ENCODE data around the gene KCNG2.

KCNG2 gene

GRCh38 chr18:79769698-79770500 lies 27.8 kb upstream of the KCNG2 start:
- DNase-seq: no peak

GRCh38 chr18:79770501-79770815 lies 27.3 kb upstream of the KCNG2 start:
- DNase-seq: no peak

- DNase-seq: no peak
Measured at GRCh38 chr18:79770826-79771225, 26.9 kb upstream of the KCNG2 start.

GRCh38 chr18:79771446-79772107 lies 26.2 kb upstream of the KCNG2 start:
- no peak for DNase-seq

GRCh38 chr18:79772108-79772864 lies 25.5 kb upstream of the KCNG2 start:
- DNase-seq: no peak

GRCh38 chr18:79772865-79773696 lies 24.7 kb upstream of the KCNG2 start:
- no peak for DNase-seq

- no peak for DNase-seq
Measured at GRCh38 chr18:79774111-79774510, 23.6 kb upstream of the KCNG2 start.

GRCh38 chr18:79775441-79776221 lies 22.1 kb upstream of the KCNG2 start:
- DNase-seq: no peak

GRCh38 chr18:79776674-79777073 lies 21.1 kb upstream of the KCNG2 start:
- no peak for DNase-seq

GRCh38 chr18:79778291-79778791 lies 19.4 kb upstream of the KCNG2 start:
- DNase-seq: no peak

- no peak for DNase-seq
Measured at GRCh38 chr18:79779021-79779699, 18.6 kb upstream of the KCNG2 start.

GRCh38 chr18:79779700-79780190 lies 18.0 kb upstream of the KCNG2 start:
- DNase-seq: no peak

- DNase-seq: no peak
Measured at GRCh38 chr18:79780547-79780946, 17.2 kb upstream of the KCNG2 start.

- no peak for DNase-seq
Measured at GRCh38 chr18:79781331-79781941, 16.3 kb upstream of the KCNG2 start.

GRCh38 chr18:79782566-79783308 lies 15.0 kb upstream of the KCNG2 start:
- peak; percentile 76 for DNase-seq

- peak; percentile 81 for DNase-seq
Measured at GRCh38 chr18:79784071-79784913, 13.4 kb upstream of the KCNG2 start.

GRCh38 chr18:79784965-79785770 lies 12.6 kb upstream of the KCNG2 start:
- DNase-seq: peak; percentile 81

- no peak for DNase-seq
Measured at GRCh38 chr18:79785831-79786230, 11.9 kb upstream of the KCNG2 start.
